GM21360 (cell line): Measurements from ENCODE around the gene TBCD.

Source experiments
- ATAC-seq: cut with Tn5 transposase; IDR thresholded peaks from one replicate; pipeline ENCODE4 v1.9.1; 2021; ENCODE audit warnings: mild to moderate bottlenecking, moderate library complexity; ENCODE audit not compliant: unreplicated experiment

Gene TBCD

GRCh38 chr17:82830249-82830661 lies 78.4 kb downstream of the TBCD start:
- ATAC-seq, result no peak

GRCh38 chr17:82831041-82831817 lies 79.4 kb downstream of the TBCD start:
- ATAC-seq, result no peak

GRCh38 chr17:82831818-82832200 lies 79.9 kb downstream of the TBCD start:
- ATAC-seq, result no peak

- no peak for ATAC-seq
These were observed 80.5 kb downstream of the TBCD start for GRCh38 chr17:82832411-82832810.

- no peak for ATAC-seq
These were observed 81.1 kb downstream of the TBCD start for GRCh38 chr17:82832881-82833475.

- ATAC-seq, result no peak
These were observed 83.3 kb downstream of the TBCD start for GRCh38 chr17:82835122-82835521.

- no peak for ATAC-seq
These were observed 84.1 kb downstream of the TBCD start for GRCh38 chr17:82835766-82836512.

- ATAC-seq, result no peak
These were observed 85.0 kb downstream of the TBCD start for GRCh38 chr17:82836823-82837357.

- ATAC-seq, result no peak
These were observed 85.9 kb downstream of the TBCD start for GRCh38 chr17:82837586-82838320.

- ATAC-seq, result no peak
These were observed 86.7 kb downstream of the TBCD start for GRCh38 chr17:82838386-82839063.

GRCh38 chr17:82839617-82840292 lies 87.9 kb downstream of the TBCD start, which contains the start of gene ZNF750:
Gene ZNF750 (minus strand): TSS chr17:82840022. CDS start chr17:82832454, 7,568 bp downstream.
- no peak for ATAC-seq

- no peak for ATAC-seq
These were observed 88.6 kb downstream of the TBCD start for GRCh38 chr17:82840431-82840831.

- ATAC-seq, result no peak
These were observed 90.2 kb downstream of the TBCD start for GRCh38 chr17:82841921-82842596.

- ATAC-seq, result no peak
These were observed 92.2 kb downstream of the TBCD start for GRCh38 chr17:82843904-82844680.

GRCh38 chr17:82844796-82845162 lies 92.9 kb downstream of the TBCD start:
- ATAC-seq, result no peak

- ATAC-seq, result no peak
These were observed 93.4 kb downstream of the TBCD start for GRCh38 chr17:82845163-82845807.

- no peak for ATAC-seq
These were observed 94.3 kb downstream of the TBCD start for GRCh38 chr17:82846061-82846691.
